Middle frontal gyrus (tissue), 1 donor: ENCODE results near the gene RHOT1.

ENCODE experiments used
- DNase-seq: peaks from one replicate; pipeline ENCODE4 v3.0.0-alpha.2; 2015; ENCODE audit warnings: low spot score; ENCODE audit errors: extremely low spot score

The RHOT1 gene

DNA sequence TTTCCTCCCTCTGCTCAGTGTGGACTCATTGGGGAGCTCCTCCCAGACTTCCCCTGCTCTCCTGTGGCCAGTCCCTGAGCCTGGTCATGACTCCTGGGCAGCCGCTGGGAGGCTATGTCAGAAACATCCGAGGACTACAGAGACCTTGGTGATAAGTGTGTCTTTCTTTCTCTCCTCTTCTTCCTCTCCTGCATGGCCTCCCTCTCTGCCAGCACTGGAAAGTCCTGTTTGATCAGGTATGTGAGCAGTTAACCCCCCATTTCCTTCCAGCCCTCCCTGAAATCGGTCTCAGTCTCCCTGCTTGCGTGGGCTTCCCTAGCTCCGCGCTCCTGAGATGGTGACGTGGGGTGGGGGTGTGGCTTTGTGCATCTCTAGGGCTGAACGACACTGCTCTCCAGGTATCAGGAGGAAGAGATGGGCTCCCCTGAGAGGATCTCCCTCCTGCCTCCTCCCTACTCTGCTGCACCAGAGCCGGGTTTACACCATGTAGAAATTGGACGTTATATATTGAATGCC is 125.4 kb downstream of the RHOT1 start:
- DNase-seq, result no peak

DNA sequence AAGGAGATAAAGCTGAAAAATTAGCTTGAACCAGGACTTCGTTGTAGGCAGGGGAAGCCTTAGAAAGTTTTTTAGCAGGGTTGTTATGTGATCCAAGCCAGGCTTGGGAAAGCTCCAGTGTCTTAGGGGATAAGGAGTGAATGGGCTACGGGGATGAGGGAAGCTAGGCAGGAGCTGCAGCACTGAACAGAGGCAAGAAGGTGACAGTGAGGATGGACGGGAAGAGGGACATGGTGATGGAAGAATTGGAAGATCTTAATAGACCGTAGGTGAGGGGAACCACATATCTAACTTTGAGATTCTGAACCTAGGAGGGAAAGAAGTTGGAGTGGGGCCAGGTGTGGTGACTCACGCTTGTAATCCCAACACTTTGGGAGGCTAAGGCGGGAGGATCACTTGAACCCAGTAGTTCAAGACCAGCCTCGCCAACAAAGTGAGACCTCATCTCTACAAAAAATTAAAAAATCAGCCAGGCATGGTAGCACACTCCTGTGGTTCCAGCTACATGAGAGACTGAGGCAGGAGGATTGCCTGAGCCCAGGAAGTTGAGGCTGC is 126.5 kb downstream of the RHOT1 start:
- DNase-seq, result no peak

GRCh38 chr17:32269377-32269776 is 127.1 kb downstream of the RHOT1 start:
- peak; percentile 30 for DNase-seq

DNA sequence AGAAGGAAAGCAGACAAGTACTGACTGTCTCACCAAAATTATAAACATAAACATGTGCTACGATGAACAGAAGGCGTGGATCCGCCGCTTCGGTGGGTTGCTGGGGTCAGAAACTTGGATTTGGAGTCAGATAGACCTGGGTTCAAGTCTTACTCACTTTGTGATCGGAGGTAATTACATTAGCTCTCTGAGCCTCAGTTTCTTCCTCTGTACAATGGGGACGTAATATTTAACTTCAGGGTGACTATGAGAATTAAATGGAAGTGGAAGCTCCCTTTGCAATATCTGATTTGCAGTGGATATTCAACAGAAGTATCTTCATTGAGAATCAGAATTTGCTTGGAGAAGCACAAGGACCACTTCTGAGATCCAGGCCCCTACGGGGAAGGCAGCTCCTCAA is 129.5 kb downstream of the RHOT1 start:
- DNase-seq, result no peak

GRCh38 chr17:32274101-32274500 is 131.8 kb downstream of the RHOT1 start:
- DNase-seq, result no peak

GRCh38 chr17:32274643-32275042 is 132.3 kb downstream of the RHOT1 start:
- no peak for DNase-seq
